Right lobe of liver (tissue), 4 donors: Measurements from ENCODE around the gene STXBP3.

Source experiments
- CTCF ChIP-seq, 4 donors: fragments of 200-600 bp in 3 of 4; fragments of 450-650 bp in 1 of 4; IDR thresholded peaks; one replicate each; pipeline versions ENCODE4 v1.5.1 to v1.8.0; 2016 to 2022; ENCODE audit warnings: antibody characterized with exemption in 4 of 4, mild to moderate bottlenecking in 2 of 4
- POLR2A ChIP-seq: fragments of 450-650 bp; IDR thresholded peaks from one replicate; pipeline ENCODE4 v1.6.1; 2017; ENCODE audit warnings: antibody characterized with exemption, mild to moderate bottlenecking
- donor health status: DM: no; HTN: no; CAD: no.
- donor health status: DM: no; HTN: no; CAD: no.
- donor health status: DM: no; HTN: yes; CAD: no.

DNA sequence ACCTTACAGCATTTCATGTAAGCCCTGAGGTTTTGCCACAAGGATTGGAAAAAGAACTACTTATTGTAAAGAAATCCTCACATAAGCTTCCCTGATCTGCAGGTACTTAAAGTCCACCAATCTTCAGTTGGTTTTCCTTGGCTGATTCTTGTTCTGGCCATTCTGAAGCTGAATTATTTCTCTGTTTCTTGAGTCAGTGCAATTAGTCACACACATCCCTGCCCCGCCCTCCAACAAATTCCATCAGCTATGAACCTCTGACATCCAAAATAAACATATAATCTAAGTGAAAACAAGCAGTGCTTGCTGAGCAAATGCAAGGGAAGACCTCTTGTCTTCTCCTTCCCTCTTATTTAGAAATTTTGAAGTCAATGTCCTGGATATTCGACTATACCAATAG is 42.0 kb upstream of the STXBP3 start:
- TF ChIP-seq CTCF (IDR thresholded peaks at IDR 0.05) (no peak), POLR2A (no peak)
